Measurements from ENCODE around the gene TPTE. TPM values are rescaled to one million over a fixed set of nuclear protein-coding genes. Genes with fewer than 3 reads are reported as not detected.
"Not testable (repeated sequence)": the region's sequence is repeated elsewhere in the genome, so short reads cannot be mapped to it uniquely, and the experiment has no call there.

The TPTE gene
- polyA plus RNA-seq, 1 donor from 2014 or later, result not detected

GRCh38 chr21:10574531-10575310 is 53.3 kb downstream of the TPTE start:
- not testable (repeated sequence) for H3K4me1 Mint-ChIP-seq, H3K36me3 Mint-ChIP-seq, H3K4me3 Mint-ChIP-seq, H3K27ac Mint-ChIP-seq, H3K27me3 Mint-ChIP-seq
- H3K9me3 Mint-ChIP-seq, result peaks cover 6 to 19% (median 6%) of the 10 kb centered on the region in 3 donors

- no peak overlapping the region for H3K27ac Mint-ChIP-seq
- no peak overlapping the region for H3K4me3 Mint-ChIP-seq
- H3K4me1 Mint-ChIP-seq, result no peaks in the 10 kb centered on the region
- peaks cover 6 to 17% (median 6%) of the 10 kb centered on the region in 3 donors for H3K9me3 Mint-ChIP-seq
- H3K27me3 Mint-ChIP-seq, result no peaks in the 10 kb centered on the region
- H3K36me3 Mint-ChIP-seq, result no peaks in the 10 kb centered on the region
Measured at GRCh38 chr21:10575311-10575667, 53.9 kb downstream of the TPTE start.

- H3K27ac Mint-ChIP-seq, H3K4me1 Mint-ChIP-seq, H3K4me3 Mint-ChIP-seq, H3K36me3 Mint-ChIP-seq, H3K27me3 Mint-ChIP-seq: not testable (repeated sequence)
- H3K9me3 Mint-ChIP-seq, result peaks cover 6 to 17% (median 6%) of the 10 kb centered on the region in 3 donors
Measured at GRCh38 chr21:10578910-10579309, 57.5 kb downstream of the TPTE start.

GRCh38 chr21:10589115-10589514 is 67.7 kb downstream of the TPTE start:
- H3K4me3 Mint-ChIP-seq, H3K27ac Mint-ChIP-seq, H3K4me1 Mint-ChIP-seq, H3K36me3 Mint-ChIP-seq, H3K27me3 Mint-ChIP-seq, H3K9me3 Mint-ChIP-seq: not testable (repeated sequence)

GRCh38 chr21:10607074-10607473 is 85.7 kb downstream of the TPTE start:
- H3K9me3 Mint-ChIP-seq, H3K27ac Mint-ChIP-seq, H3K36me3 Mint-ChIP-seq, H3K4me1 Mint-ChIP-seq, H3K4me3 Mint-ChIP-seq, H3K27me3 Mint-ChIP-seq: not testable (repeated sequence)

GRCh38 chr21:10614285-10614684 is 92.9 kb downstream of the TPTE start:
- not testable (repeated sequence) for H3K9me3 Mint-ChIP-seq, H3K27me3 Mint-ChIP-seq, H3K4me1 Mint-ChIP-seq, H3K4me3 Mint-ChIP-seq, H3K36me3 Mint-ChIP-seq, H3K27ac Mint-ChIP-seq

GRCh38 chr21:10616061-10616460 is 94.7 kb downstream of the TPTE start:
- not testable (repeated sequence) for H3K4me3 Mint-ChIP-seq, H3K27me3 Mint-ChIP-seq, H3K36me3 Mint-ChIP-seq, H3K9me3 Mint-ChIP-seq, H3K27ac Mint-ChIP-seq, H3K4me1 Mint-ChIP-seq

GRCh38 chr21:10616535-10616934 is 95.2 kb downstream of the TPTE start:
- Mint-ChIP-seq H3K9me3 (peaks cover 0 to 5% (median 4%) of the 10 kb centered on the region in 3 donors), H3K27ac (no peak overlapping the region), H3K27me3 (no peaks in the 10 kb centered on the region), H3K4me1 (no peaks in the 10 kb centered on the region), H3K36me3 (no peaks in the 10 kb centered on the region), H3K4me3 (no peak overlapping the region)

GRCh38 chr21:10617133-10617752 is 95.9 kb downstream of the TPTE start:
- H3K27ac Mint-ChIP-seq, H3K9me3 Mint-ChIP-seq, H3K36me3 Mint-ChIP-seq, H3K4me3 Mint-ChIP-seq, H3K27me3 Mint-ChIP-seq, H3K4me1 Mint-ChIP-seq: not testable (repeated sequence)

GRCh38 chr21:10627316-10627863 is 106.0 kb downstream of the TPTE start:
- Mint-ChIP-seq H3K36me3 (no peaks in the 10 kb centered on the region), H3K27me3 (no peaks in the 10 kb centered on the region), H3K27ac (no peak overlapping the region), H3K4me1 (no peaks in the 10 kb centered on the region), H3K9me3 (peaks cover 0 to 1% (median 0%) of the 10 kb centered on the region in 3 donors), H3K4me3 (no peak overlapping the region)

GRCh38 chr21:10629239-10629638 is 107.9 kb downstream of the TPTE start:
- H3K9me3 Mint-ChIP-seq, H3K36me3 Mint-ChIP-seq, H3K4me3 Mint-ChIP-seq, H3K4me1 Mint-ChIP-seq, H3K27me3 Mint-ChIP-seq, H3K27ac Mint-ChIP-seq: not testable (repeated sequence)

- H3K27me3 Mint-ChIP-seq, H3K9me3 Mint-ChIP-seq, H3K27ac Mint-ChIP-seq: not testable (repeated sequence)
Measured at GRCh38 chr21:10630829-10631228, 109.4 kb downstream of the TPTE start.

GRCh38 chr21:10631316-10631715 is 109.9 kb downstream of the TPTE start:
- H3K9me3 Mint-ChIP-seq, H3K4me1 Mint-ChIP-seq, H3K27me3 Mint-ChIP-seq, H3K36me3 Mint-ChIP-seq, H3K4me3 Mint-ChIP-seq, H3K27ac Mint-ChIP-seq: not testable (repeated sequence)

More at GRCh38 chr21:10630829-10631228, 109.4 kb downstream of the TPTE start:
- not testable (repeated sequence) for H3K4me3 Mint-ChIP-seq, H3K4me1 Mint-ChIP-seq, H3K36me3 Mint-ChIP-seq

GRCh38 chr21:10638144-10638543 is 116.8 kb downstream of the TPTE start:
- not testable (repeated sequence) for H3K27me3 Mint-ChIP-seq, H3K4me3 Mint-ChIP-seq, H3K4me1 Mint-ChIP-seq, H3K9me3 Mint-ChIP-seq, H3K27ac Mint-ChIP-seq, H3K36me3 Mint-ChIP-seq

- H3K4me3 Mint-ChIP-seq, result no peak overlapping the region
- H3K27ac Mint-ChIP-seq, result no peak overlapping the region
- H3K27me3 Mint-ChIP-seq, result no peaks in the 10 kb centered on the region
Measured at GRCh38 chr21:10639123-10639522, 117.7 kb downstream of the TPTE start.

GRCh38 chr21:10639746-10640145 is 118.4 kb downstream of the TPTE start:
- H3K9me3 Mint-ChIP-seq, H3K27me3 Mint-ChIP-seq, H3K4me3 Mint-ChIP-seq, H3K4me1 Mint-ChIP-seq, H3K36me3 Mint-ChIP-seq, H3K27ac Mint-ChIP-seq: not testable (repeated sequence)

More at GRCh38 chr21:10639123-10639522, 117.7 kb downstream of the TPTE start:
- Mint-ChIP-seq H3K36me3 (no peaks in the 10 kb centered on the region), H3K9me3 (peaks cover 0 to 4% (median 0%) of the 10 kb centered on the region in 3 donors), H3K4me1 (no peaks in the 10 kb centered on the region)

Data from IgD-negative memory B cell (primary cell).